NT2/D1 (cell line): ENCODE measurements around the gene LMAN2.
"Not testable (repeated sequence)": the region's sequence is repeated elsewhere in the genome, so short reads cannot be mapped to it uniquely, and the experiment has no call there.

Source experiments
- SUZ12 ChIP-seq: IDR thresholded peaks from 2 replicates; pipeline ENCODE4 v1.6.1; 2011; ENCODE audit not compliant: insufficient read length, insufficient read depth; ENCODE audit errors: extremely low read depth
- YY1 ChIP-seq: IDR thresholded peaks from 2 replicates; pipeline ENCODE4 v1.6.1; 2011; ENCODE audit not compliant: insufficient read length, insufficient read depth
- ZNF274 ChIP-seq: IDR thresholded peaks from 2 replicates; pipeline ENCODE4 v1.6.1; 2011; ENCODE audit warnings: mild to moderate bottlenecking, low read depth, low read length

DNA sequence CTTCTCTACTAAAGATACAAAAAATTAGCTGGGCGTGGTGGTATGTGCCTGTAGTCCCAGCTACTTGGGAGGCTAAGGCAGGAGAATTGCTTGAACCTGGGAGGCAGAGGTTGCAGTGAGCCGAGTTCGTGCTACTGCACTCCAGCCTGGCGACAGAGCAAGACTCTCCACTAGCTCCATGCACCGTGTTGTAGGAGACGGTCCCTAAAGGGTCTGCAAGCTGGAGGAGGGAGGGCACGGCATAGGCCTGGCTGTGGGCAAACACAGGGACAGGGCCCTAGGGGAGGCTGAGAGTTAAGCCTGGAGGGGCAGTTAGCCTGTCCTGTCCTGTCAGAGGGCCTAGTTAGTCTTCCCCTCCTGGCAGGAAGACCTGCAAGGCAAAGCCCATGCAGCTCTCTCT is 9.3 kb upstream of the LMAN2 start:
- not testable (repeated sequence) for TF ChIP-seq YY1, SUZ12, ZNF274
